OCI-LY7 (cell line): ENCODE data around the gene MYH6. TPM values are rescaled to one million over a fixed set of nuclear protein-coding genes. Genes with fewer than 3 reads are reported as not detected.

Experiments used
- BruUV-seq: library from RNA; stranded (reverse); fragments of 400-500 nt; replicated peaks from 2 replicates; lab custom pipeline; 2021; lab: Mats Ljungman, UMichigan
- CTCF ChIA-PET: fragments of 300-600 bp; sonication (Branson Sonifier 250); formaldehyde crosslinking; loops from one replicate; lab custom pipeline; 2022; ENCODE audit warnings: antibody characterized with exemption; ENCODE audit not compliant: unreplicated experiment; lab: Charles Lee
- POLR2A ChIA-PET: fragments of 300-600 bp; sonication (Branson Sonifier 250); formaldehyde crosslinking; loops from one replicate; lab custom pipeline; 2022; ENCODE audit warnings: antibody characterized with exemption; lab: Charles Lee
- DNase-seq: peaks from one replicate; pipeline ENCODE4 v3.0.0-alpha.2; 2015; ENCODE audit warnings: low spot score
- H2AFZ ChIP-seq: fragments of 200-600 bp; sonication (generic), shearing (Covaris generic); 2 replicates; pipeline ENCODE4 v1.6.1; 2014; ENCODE audit warnings: mild to moderate bottlenecking, antibody characterized with exemption, low read length, moderate library complexity
- H3K27ac ChIP-seq: fragments of 200-600 bp; sonication (generic); 2 replicates; pipeline ENCODE4 v1.5.1; 2014; ENCODE audit warnings: mixed run types, low read depth, mild to moderate bottlenecking, moderate library complexity, low read length, inconsistent platforms; ENCODE audit not compliant: poor library complexity, severe bottlenecking
- H3K36me3 ChIP-seq: fragments of 200-600 bp; sonication (generic); 2 replicates; pipeline ENCODE4 v1.6.1; 2014; ENCODE audit warnings: mild to moderate bottlenecking, antibody characterized with exemption, low read length, moderate library complexity, mixed read lengths; ENCODE audit not compliant: insufficient read depth
- H3K4me1 ChIP-seq: fragments of 200-600 bp; sonication (generic); 2 replicates; pipeline ENCODE4 v1.5.1; 2014; ENCODE audit warnings: mild to moderate bottlenecking, low read length; ENCODE audit not compliant: insufficient read depth, poor library complexity, severe bottlenecking
- H3K4me2 ChIP-seq: fragments of 200-600 bp; sonication (generic); 2 replicates; pipeline ENCODE4 v1.6.1; 2014; ENCODE audit warnings: mild to moderate bottlenecking, low read length
- H3K4me3 ChIP-seq: fragments of 200-600 bp; sonication (generic); 2 replicates; pipeline ENCODE4 v1.5.1; 2014; ENCODE audit warnings: mild to moderate bottlenecking, low read depth, low read length; ENCODE audit not compliant: poor library complexity, severe bottlenecking
- H3K79me2 ChIP-seq: fragments of 200-600 bp; sonication (generic); 2 replicates; pipeline ENCODE4 v1.6.1; 2016; ENCODE audit warnings: low read depth, mild to moderate bottlenecking, low read length, moderate library complexity, mixed read lengths; ENCODE audit not compliant: insufficient read depth
- H3K9me2 ChIP-seq: fragments of 200-600 bp; sonication (generic); 2 replicates; pipeline ENCODE4 v1.6.1; 2016; ENCODE audit warnings: mild to moderate bottlenecking, low read length, mixed read lengths; ENCODE audit not compliant: insufficient read depth
- H3K9me3 ChIP-seq: fragments of 200-600 bp; sonication (generic); 2 replicates; pipeline ENCODE4 v1.6.1; 2014; ENCODE audit warnings: mild to moderate bottlenecking, mixed run types, low read length, mixed read lengths
- H4K20me1 ChIP-seq: fragments of 200-600 bp; sonication (generic); 2 replicates; pipeline ENCODE4 v1.6.1; 2014; ENCODE audit warnings: mild to moderate bottlenecking, antibody characterized with exemption, low read length, moderate library complexity, mixed read lengths; ENCODE audit not compliant: insufficient read depth
- EZH2phosphoT487 ChIP-seq: fragments of 200-600 bp; sonication (generic); IDR thresholded peaks from 2 replicates; pipeline ENCODE4 v1.6.1; 2018; ENCODE audit warnings: low read depth, borderline replicate concordance, mild to moderate bottlenecking, mixed run types, antibody characterized with exemption, low read length, moderate library complexity, mixed read lengths
- intact Hi-C: fragments of 100-400 bp; cut with micrococcal nuclease; formaldehyde crosslinking; loops from one replicate; pipeline ENCODE4 v1.10.0; 2022; ENCODE audit not compliant: unreplicated experiment
- total RNA-seq, 2 experiments: library from RNA; depleted of rRNA in 1 of 2; stranded (reverse); fragments of >200 nt in 1 of 2; shearing (Covaris generic) in 1 of 2; gene quantifications; 2 replicates each; pipeline ENCODE4 v1.2.3, GENCODE V29; 2014 to 2022
- TF ChIP-seq, protein P1 (sequence below): fragments of 200-600 bp; sonication (generic); conservative IDR thresholded peaks from 2 replicates; pipeline ENCODE4 v1.5.1; 2014; ENCODE audit warnings: mild to moderate bottlenecking, antibody characterized with exemption, low read length, moderate library complexity, mixed read lengths

The MYH6 gene
- total RNA-seq, 2 experiments from 2014 or later: not detected

- CTCF ChIA-PET: no interaction called here
- TF ChIP-seq, protein P1, sequence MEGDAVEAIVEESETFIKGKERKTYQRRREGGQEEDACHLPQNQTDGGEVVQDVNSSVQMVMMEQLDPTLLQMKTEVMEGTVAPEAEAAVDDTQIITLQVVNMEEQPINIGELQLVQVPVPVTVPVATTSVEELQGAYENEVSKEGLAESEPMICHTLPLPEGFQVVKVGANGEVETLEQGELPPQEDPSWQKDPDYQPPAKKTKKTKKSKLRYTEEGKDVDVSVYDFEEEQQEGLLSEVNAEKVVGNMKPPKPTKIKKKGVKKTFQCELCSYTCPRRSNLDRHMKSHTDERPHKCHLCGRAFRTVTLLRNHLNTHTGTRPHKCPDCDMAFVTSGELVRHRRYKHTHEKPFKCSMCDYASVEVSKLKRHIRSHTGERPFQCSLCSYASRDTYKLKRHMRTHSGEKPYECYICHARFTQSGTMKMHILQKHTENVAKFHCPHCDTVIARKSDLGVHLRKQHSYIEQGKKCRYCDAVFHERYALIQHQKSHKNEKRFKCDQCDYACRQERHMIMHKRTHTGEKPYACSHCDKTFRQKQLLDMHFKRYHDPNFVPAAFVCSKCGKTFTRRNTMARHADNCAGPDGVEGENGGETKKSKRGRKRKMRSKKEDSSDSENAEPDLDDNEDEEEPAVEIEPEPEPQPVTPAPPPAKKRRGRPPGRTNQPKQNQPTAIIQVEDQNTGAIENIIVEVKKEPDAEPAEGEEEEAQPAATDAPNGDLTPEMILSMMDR: no peak
- TF ChIP-seq EZH2phosphoT487: no peak
- no TSS peak for BruUV-seq
Measured at GRCh38 chr14:23366426-23366921, 41.6 kb downstream of the MYH6 start.

DNA sequence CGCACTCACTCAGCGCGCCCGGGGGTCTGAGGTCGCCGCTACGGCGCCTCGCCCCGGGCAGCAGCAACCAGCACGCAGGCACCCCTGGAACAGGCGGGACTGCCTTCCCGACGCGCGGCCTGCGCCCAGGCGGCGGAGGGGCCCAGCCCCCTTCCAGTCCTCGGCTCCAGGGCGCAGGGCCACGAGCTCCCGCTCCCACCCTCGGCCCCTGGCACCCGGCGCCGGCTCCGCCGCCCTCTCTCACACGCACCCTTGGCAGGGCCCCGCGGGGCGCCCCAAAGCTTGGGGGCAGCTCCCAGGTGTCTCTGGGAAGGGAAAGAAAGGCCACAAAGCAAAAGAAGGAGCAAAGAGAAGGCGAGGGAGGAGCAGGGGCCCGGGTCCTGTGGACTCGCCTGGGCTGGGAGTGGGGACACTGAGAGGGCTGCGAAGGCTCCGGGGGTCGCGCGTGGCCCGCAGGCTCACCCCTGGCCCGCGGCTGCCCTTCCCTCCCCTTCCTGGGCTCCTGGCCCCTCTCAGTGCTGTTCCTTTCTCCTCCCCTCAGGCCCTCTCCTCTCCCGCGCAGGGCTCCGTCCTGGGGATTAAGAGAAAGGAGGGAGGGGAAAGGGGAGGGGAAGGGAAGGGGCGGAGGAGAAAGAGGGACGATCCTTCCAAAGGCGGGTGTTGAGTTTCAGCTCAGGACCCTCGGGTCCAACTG is 42.2 kb downstream of the MYH6 start:
- Histone ChIP-seq H3K4me3 (no peak overlapping the region), H3K4me2 (no peak overlapping the region), H3K9me2 (no peaks in the 10 kb centered on the region), H4K20me1 (no peaks in the 10 kb centered on the region), H3K27ac (no peak overlapping the region), H3K79me2 (no peaks in the 10 kb centered on the region), H3K4me1 (no peaks in the 10 kb centered on the region), H3K9me3 (no peaks in the 10 kb centered on the region), H3K36me3 (no peaks in the 10 kb centered on the region), H2AFZ (no peak overlapping the region)
- ChIA-PET POLR2A (no interaction called here), CTCF (no interaction called here)
- no TSS peak for BruUV-seq
- intact Hi-C loops: no loop called here
- no peak for DNase-seq
- TF ChIP-seq, protein P1: no peak
- TF ChIP-seq EZH2phosphoT487: no peak

More at GRCh38 chr14:23366426-23366921, 41.6 kb downstream of the MYH6 start:
- DNase-seq: no peak
- H2AFZ ChIP-seq: no peak overlapping the region
- H3K4me2 ChIP-seq: no peak overlapping the region
- no peak overlapping the region for H3K4me3 ChIP-seq
- H3K27ac ChIP-seq: no peak overlapping the region
- intact Hi-C loops: no loop called here
- no peaks in the 10 kb centered on the region for H4K20me1 ChIP-seq
- no peaks in the 10 kb centered on the region for H3K79me2 ChIP-seq
- POLR2A ChIA-PET: no interaction called here
- H3K9me3 ChIP-seq: no peaks in the 10 kb centered on the region
- no peaks in the 10 kb centered on the region for H3K9me2 ChIP-seq
- no peaks in the 10 kb centered on the region for H3K4me1 ChIP-seq
- H3K36me3 ChIP-seq: no peaks in the 10 kb centered on the region

DNA sequence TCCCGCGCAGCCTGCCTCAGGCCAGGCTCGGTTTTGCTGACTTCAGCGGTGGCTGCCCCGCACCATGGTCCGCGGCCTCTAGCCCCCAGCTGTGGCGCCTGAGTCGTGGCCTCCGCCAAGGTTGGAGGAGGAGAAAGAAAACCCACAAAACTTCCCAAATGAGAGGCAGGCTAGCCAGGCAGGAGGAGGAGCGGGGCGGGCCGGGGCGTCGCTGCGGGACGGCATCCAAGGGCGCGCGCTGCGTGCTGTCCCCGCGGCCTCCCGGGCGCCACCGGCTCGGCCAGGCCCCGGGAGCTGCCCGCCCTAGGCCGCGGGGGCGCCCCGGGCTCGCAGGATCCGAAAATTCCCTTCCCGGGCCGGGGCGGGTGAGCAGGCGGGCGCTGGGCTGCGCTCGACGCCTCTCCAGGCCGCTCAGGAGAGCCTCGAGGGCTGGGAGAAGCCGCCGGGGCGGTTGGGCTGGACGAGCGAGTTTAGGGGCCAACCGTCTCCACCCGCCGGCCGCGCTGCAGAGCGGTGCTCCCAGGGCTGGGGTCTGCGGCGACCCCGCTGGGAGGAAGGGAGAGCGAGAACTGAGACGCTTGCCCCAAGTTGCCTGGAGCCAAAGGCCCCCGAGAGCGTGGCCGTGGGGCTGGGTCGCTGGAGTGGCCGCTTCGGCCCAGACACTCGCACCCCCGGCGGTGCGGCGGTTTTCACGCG is 42.9 kb downstream of the MYH6 start, which contains the start of gene EFS:
Gene EFS (minus strand): TSS at position 137 of the 696 bp plus-strand sequence. CDS start 147 bp downstream, outside the sequence.
- Histone ChIP-seq H3K79me2 (no peaks in the 10 kb centered on the region), H3K4me2 (no peak within 1 kb of the TSS), H3K4me1 (no peaks in the 10 kb centered on the region), H3K36me3 (no peaks in the 10 kb centered on the region), H4K20me1 (no peaks in the 10 kb centered on the region), H3K4me3 (no peak within 1 kb of the TSS), H3K9me2 (no peaks in the 10 kb centered on the region), H2AFZ (no peak within 1 kb of the TSS), H3K27ac (no peak within 1 kb of the TSS), H3K9me3 (no peaks in the 10 kb centered on the region)
- ChIA-PET CTCF (no interaction called here), POLR2A (no interaction called here)
- no TSS peak for BruUV-seq
- DNase-seq: no peak
- intact Hi-C loops: no loop called here
- TF ChIP-seq, protein P1: no peak
- no peak for TF ChIP-seq EZH2phosphoT487
